Activated T-helper 17 cell treated with anti-CD3 and anti-CD28 coated beads, Interleukin-2, amount 50 U/mL, for 72 hours (primary cell): Measurements from ENCODE around the gene ZNF318. TPM values are rescaled to one million over a fixed set of nuclear protein-coding genes. Genes with fewer than 3 reads are reported as not detected.
"Not testable (repeated sequence)": the region's sequence is repeated elsewhere in the genome, so short reads cannot be mapped to it uniquely, and the experiment has no call there.

ENCODE experiments used
- ATAC-seq: fragments of 150-1000 bp; cut with Tn5 transposase; replicated peaks from 2 replicates; pipeline ENCODE4 v1.10.0; 2021; ENCODE audit warnings: mild to moderate bottlenecking, moderate library complexity
- H3K27ac Mint-ChIP-seq: one replicate; pipeline ENCODE4 v1.8.0; 2022; ENCODE audit warnings: mixed read lengths
- H3K27me3 Mint-ChIP-seq: one replicate; pipeline ENCODE4 v1.8.0; 2022; ENCODE audit warnings: mixed read lengths
- H3K36me3 Mint-ChIP-seq: one replicate; pipeline ENCODE4 v1.8.0; 2022; ENCODE audit warnings: low read depth, mild to moderate bottlenecking, mixed read lengths
- H3K4me1 Mint-ChIP-seq: one replicate; pipeline ENCODE4 v1.8.0; 2022; ENCODE audit warnings: mixed read lengths
- H3K4me3 Mint-ChIP-seq: one replicate; pipeline ENCODE4 v1.8.0; 2022; ENCODE audit warnings: mild to moderate bottlenecking, mixed read lengths
- H3K9me3 Mint-ChIP-seq: one replicate; pipeline ENCODE4 v1.8.0; 2022; ENCODE audit warnings: mixed read lengths
- total RNA-seq, 2 donors: library from RNA; stranded (reverse); gene quantifications; one replicate each; pipeline ENCODE4 v1.2.3, GENCODE V29; 2022

Gene ZNF318
- 10 to 100 TPM; 11.2 to 21.0 TPM for total RNA-seq

- peaks cover 18% of the 10 kb centered on the region for H3K4me1 Mint-ChIP-seq
- H3K4me3 Mint-ChIP-seq = peak within 1 kb of the TSS; percentile 89
- no peaks in the 10 kb centered on the region for H3K9me3 Mint-ChIP-seq
- H3K36me3 Mint-ChIP-seq = peaks cover 11% of the 10 kb centered on the region
- peak within 1 kb of the TSS; percentile 94 for H3K27ac Mint-ChIP-seq
- ATAC-seq = peak; percentile 95
- H3K27me3 Mint-ChIP-seq = no peaks in the 10 kb centered on the region
These were observed at the start of gene ZNF318 for GRCh38 chr6:43369174-43370002. Gene ZNF318, minus strand, starts transcription at chr6:43369647. Its CDS starts 282 bp downstream, at chr6:43369365.

GRCh38 chr6:43416935-43417334, 47.5 kb upstream of the ZNF318 start:
- Mint-ChIP-seq H3K4me1 (no peaks in the 10 kb centered on the region), H3K9me3 (no peaks in the 10 kb centered on the region), H3K36me3 (no peaks in the 10 kb centered on the region), H3K27ac (no peak overlapping the region), H3K4me3 (no peak overlapping the region), H3K27me3 (no peaks in the 10 kb centered on the region)
- ATAC-seq = no peak

- H3K36me3 Mint-ChIP-seq, H3K27ac Mint-ChIP-seq, H3K4me1 Mint-ChIP-seq, H3K27me3 Mint-ChIP-seq, ATAC-seq, H3K4me3 Mint-ChIP-seq, H3K9me3 Mint-ChIP-seq: not testable (repeated sequence)
These were observed 45.8 kb upstream of the ZNF318 start for GRCh38 chr6:43415275-43415674.

- Mint-ChIP-seq H3K9me3 (no peaks in the 10 kb centered on the region), H3K36me3 (no peaks in the 10 kb centered on the region), H3K27ac (no peak overlapping the region), H3K4me1 (no peaks in the 10 kb centered on the region), H3K4me3 (no peak overlapping the region), H3K27me3 (peaks cover 2% of the 10 kb centered on the region)
- ATAC-seq = no peak
These were observed 43.6 kb upstream of the ZNF318 start for GRCh38 chr6:43413002-43413401.

- H3K27ac Mint-ChIP-seq = no peak overlapping the region
- ATAC-seq = no peak
- H3K4me3 Mint-ChIP-seq = no peak overlapping the region
- H3K9me3 Mint-ChIP-seq = no peaks in the 10 kb centered on the region
- H3K36me3 Mint-ChIP-seq = no peaks in the 10 kb centered on the region
- no peaks in the 10 kb centered on the region for H3K4me1 Mint-ChIP-seq
- peaks cover 3% of the 10 kb centered on the region for H3K27me3 Mint-ChIP-seq
These were observed 43.1 kb upstream of the ZNF318 start for GRCh38 chr6:43412541-43412940.

- not testable (repeated sequence) for H3K9me3 Mint-ChIP-seq
These were observed 41.3 kb upstream of the ZNF318 start for GRCh38 chr6:43410776-43411175.

GRCh38 chr6:43408259-43408658, 38.8 kb upstream of the ZNF318 start:
- H3K4me1 Mint-ChIP-seq = no peaks in the 10 kb centered on the region
- H3K9me3 Mint-ChIP-seq = no peaks in the 10 kb centered on the region
- H3K4me3 Mint-ChIP-seq = no peak overlapping the region
- no peaks in the 10 kb centered on the region for H3K36me3 Mint-ChIP-seq
- no peak overlapping the region for H3K27ac Mint-ChIP-seq
- peaks cover 7% of the 10 kb centered on the region for H3K27me3 Mint-ChIP-seq
- ATAC-seq = no peak

More at GRCh38 chr6:43410776-43411175, 41.3 kb upstream of the ZNF318 start:
- H3K36me3 Mint-ChIP-seq, H3K4me3 Mint-ChIP-seq, ATAC-seq, H3K27ac Mint-ChIP-seq, H3K27me3 Mint-ChIP-seq, H3K4me1 Mint-ChIP-seq: not testable (repeated sequence)

GRCh38 chr6:43407296-43407695, 37.8 kb upstream of the ZNF318 start:
- Mint-ChIP-seq H3K36me3 (no peaks in the 10 kb centered on the region), H3K4me3 (no peak overlapping the region), H3K4me1 (no peaks in the 10 kb centered on the region), H3K9me3 (no peaks in the 10 kb centered on the region), H3K27ac (no peak overlapping the region), H3K27me3 (peaks cover 7% of the 10 kb centered on the region)
- no peak for ATAC-seq

- Mint-ChIP-seq H3K4me3 (no peak overlapping the region), H3K9me3 (no peaks in the 10 kb centered on the region), H3K36me3 (no peaks in the 10 kb centered on the region), H3K27me3 (peaks cover 7% of the 10 kb centered on the region), H3K27ac (no peak overlapping the region), H3K4me1 (no peaks in the 10 kb centered on the region)
- ATAC-seq = no peak
These were observed 35.9 kb upstream of the ZNF318 start for GRCh38 chr6:43405354-43405753.

GRCh38 chr6:43402820-43403219, 33.4 kb upstream of the ZNF318 start:
- Mint-ChIP-seq H3K4me3 (no peak overlapping the region), H3K27me3 (peaks cover 4% of the 10 kb centered on the region), H3K9me3 (no peaks in the 10 kb centered on the region), H3K27ac (no peak overlapping the region), H3K36me3 (no peaks in the 10 kb centered on the region), H3K4me1 (no peaks in the 10 kb centered on the region)
- no peak for ATAC-seq

- H3K36me3 Mint-ChIP-seq = no peaks in the 10 kb centered on the region
- ATAC-seq = no peak
- no peaks in the 10 kb centered on the region for H3K9me3 Mint-ChIP-seq
- H3K27me3 Mint-ChIP-seq = peaks cover 4% of the 10 kb centered on the region
- no peak overlapping the region for H3K27ac Mint-ChIP-seq
- no peak overlapping the region for H3K4me3 Mint-ChIP-seq
- no peaks in the 10 kb centered on the region for H3K4me1 Mint-ChIP-seq
These were observed 32.3 kb upstream of the ZNF318 start for GRCh38 chr6:43401730-43402129.

- H3K36me3 Mint-ChIP-seq = no peaks in the 10 kb centered on the region
- no peak for ATAC-seq
- no peak overlapping the region for H3K27ac Mint-ChIP-seq
- H3K9me3 Mint-ChIP-seq = no peaks in the 10 kb centered on the region
- H3K4me1 Mint-ChIP-seq = peaks cover 2% of the 10 kb centered on the region
- no peak overlapping the region for H3K4me3 Mint-ChIP-seq
- H3K27me3 Mint-ChIP-seq = peaks cover 2% of the 10 kb centered on the region
These were observed 30.6 kb upstream of the ZNF318 start for GRCh38 chr6:43399932-43400487.

- no peaks in the 10 kb centered on the region for H3K9me3 Mint-ChIP-seq
- peaks cover 10% of the 10 kb centered on the region for H3K4me1 Mint-ChIP-seq
- no peak overlapping the region for H3K4me3 Mint-ChIP-seq
- no peak for ATAC-seq
- no peaks in the 10 kb centered on the region for H3K27me3 Mint-ChIP-seq
- peak overlapping the region; percentile 70 for H3K27ac Mint-ChIP-seq
- no peaks in the 10 kb centered on the region for H3K36me3 Mint-ChIP-seq
These were observed 27.1 kb upstream of the ZNF318 start for GRCh38 chr6:43396408-43397149.

GRCh38 chr6:43395776-43396175, 26.3 kb upstream of the ZNF318 start:
- Mint-ChIP-seq H3K4me3 (no peak overlapping the region), H3K36me3 (no peaks in the 10 kb centered on the region), H3K27me3 (no peaks in the 10 kb centered on the region), H3K27ac (peak overlapping the region; percentile 70), H3K9me3 (no peaks in the 10 kb centered on the region), H3K4me1 (peaks cover 18% of the 10 kb centered on the region)
- ATAC-seq = no peak

GRCh38 chr6:43394982-43395381, 25.5 kb upstream of the ZNF318 start:
- ATAC-seq = no peak
- H3K4me1 Mint-ChIP-seq = peaks cover 20% of the 10 kb centered on the region

More at GRCh38 chr6:43394982-43395381, 25.5 kb upstream of the ZNF318 start:
- peak overlapping the region; percentile 70 for H3K27ac Mint-ChIP-seq
- no peaks in the 10 kb centered on the region for H3K36me3 Mint-ChIP-seq
- no peak overlapping the region for H3K4me3 Mint-ChIP-seq
- no peaks in the 10 kb centered on the region for H3K27me3 Mint-ChIP-seq
- no peaks in the 10 kb centered on the region for H3K9me3 Mint-ChIP-seq
